ENCODE data around the gene COA1. TPM values are rescaled to one million over a fixed set of nuclear protein-coding genes. Genes with fewer than 3 reads are reported as not detected.
"Not testable (repeated sequence)": the region's sequence is repeated elsewhere in the genome, so short reads cannot be mapped to it uniquely, and the experiment has no call there.

Gene COA1
- total and polyA plus RNA-seq, 9 donors, result 33.2 to 67.7 (median 51.7) TPM

DNA sequence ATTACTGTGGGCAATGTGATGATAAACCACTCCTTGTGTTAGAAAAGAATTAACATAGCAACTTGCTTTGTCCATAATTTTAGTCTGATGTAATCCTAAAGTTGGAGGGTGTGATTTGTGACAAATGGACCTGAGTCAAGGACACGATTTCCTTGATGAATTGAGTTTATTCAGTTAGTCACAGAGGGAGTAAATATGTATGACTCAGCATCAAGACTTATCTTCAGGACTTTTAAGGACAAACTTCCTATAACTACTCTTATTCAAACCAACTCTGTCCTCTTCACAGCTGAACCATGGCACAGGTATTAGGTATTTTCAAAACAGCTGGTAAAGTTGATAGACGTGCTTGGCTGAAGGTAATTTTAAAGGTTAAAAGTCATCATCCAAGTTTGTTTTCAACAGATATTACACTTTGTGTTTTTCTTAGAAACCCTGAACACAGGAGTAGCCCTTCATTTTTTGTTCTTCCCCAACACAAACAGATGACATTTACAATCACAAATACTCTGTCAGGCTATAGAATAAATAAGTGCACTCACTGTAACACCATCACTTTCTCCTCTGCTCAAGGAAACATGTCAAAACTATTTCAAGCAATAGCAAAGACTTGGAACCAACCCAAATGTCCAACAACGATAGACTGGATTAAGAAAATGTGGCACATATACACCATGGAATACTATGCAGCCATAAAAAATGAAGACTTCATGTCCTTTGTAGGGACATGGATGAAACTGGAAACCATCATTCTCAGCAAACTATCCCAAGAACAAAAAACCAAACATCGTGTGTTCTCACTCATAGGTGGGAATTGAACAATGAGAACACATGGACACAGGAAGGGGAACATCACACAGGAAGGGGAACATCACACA, 54.5 kb downstream of the COA1 start:
- DNase-seq, result no peak
- WGBS, 3 donors, result 37 to 63% (median 40%) methylated on average over 4 of the region's 4 CpGs
- intact Hi-C loops (cut with DNase I), result no loop called here
- peaks cover 7% of the 10 kb centered on the region for H3K4me1 ChIP-seq (ENCODE audit: insufficient read depth)
- no peak overlapping the region for H3K4me3 ChIP-seq
- no peak overlapping the region for H3K27ac ChIP-seq
- no peaks in the 10 kb centered on the region for H3K36me3 ChIP-seq
- H3K9me3 ChIP-seq, result no peaks in the 10 kb centered on the region
- no peak for TF ChIP-seq EP300 (IDR thresholded peaks at IDR 0.05)
- no peak for TF ChIP-seq POLR2A (IDR thresholded peaks at IDR 0.05)
- TF ChIP-seq, protein P1, sequence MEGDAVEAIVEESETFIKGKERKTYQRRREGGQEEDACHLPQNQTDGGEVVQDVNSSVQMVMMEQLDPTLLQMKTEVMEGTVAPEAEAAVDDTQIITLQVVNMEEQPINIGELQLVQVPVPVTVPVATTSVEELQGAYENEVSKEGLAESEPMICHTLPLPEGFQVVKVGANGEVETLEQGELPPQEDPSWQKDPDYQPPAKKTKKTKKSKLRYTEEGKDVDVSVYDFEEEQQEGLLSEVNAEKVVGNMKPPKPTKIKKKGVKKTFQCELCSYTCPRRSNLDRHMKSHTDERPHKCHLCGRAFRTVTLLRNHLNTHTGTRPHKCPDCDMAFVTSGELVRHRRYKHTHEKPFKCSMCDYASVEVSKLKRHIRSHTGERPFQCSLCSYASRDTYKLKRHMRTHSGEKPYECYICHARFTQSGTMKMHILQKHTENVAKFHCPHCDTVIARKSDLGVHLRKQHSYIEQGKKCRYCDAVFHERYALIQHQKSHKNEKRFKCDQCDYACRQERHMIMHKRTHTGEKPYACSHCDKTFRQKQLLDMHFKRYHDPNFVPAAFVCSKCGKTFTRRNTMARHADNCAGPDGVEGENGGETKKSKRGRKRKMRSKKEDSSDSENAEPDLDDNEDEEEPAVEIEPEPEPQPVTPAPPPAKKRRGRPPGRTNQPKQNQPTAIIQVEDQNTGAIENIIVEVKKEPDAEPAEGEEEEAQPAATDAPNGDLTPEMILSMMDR (IDR thresholded peaks at IDR 0.05), result no peak
- H3K27me3 ChIP-seq, result no peaks in the 10 kb centered on the region

DNA sequence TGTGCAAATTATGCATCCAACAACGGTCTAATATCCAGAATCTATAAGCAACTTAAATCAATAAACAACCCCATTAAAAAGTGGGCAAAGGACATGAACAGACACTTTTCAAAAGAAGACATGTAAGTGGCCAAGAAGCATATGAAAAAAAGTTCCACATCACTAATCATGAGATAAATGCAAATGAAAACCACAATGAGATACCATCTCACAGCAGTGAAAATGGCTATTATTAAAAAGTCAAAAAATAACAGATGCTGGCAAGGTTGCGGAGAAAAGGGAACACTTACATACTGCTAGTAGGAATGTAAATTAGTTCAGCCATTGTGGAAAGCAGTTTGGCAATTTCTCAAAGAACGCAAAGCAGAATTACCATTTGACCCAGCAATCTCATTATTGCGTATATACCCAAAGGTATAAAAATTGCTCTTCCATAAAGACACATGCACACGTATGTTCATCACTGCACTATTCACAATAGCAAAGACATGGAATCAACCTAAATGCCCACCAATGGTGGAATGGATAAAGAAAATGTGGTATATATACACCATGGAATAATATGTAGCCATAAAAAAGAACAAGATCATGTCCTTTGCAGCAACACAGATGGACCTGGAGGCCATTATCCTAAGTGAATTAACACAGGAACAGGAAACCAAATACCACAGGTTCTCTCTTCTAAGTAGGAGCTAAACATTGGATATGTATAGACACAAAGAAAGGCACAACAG, 55.9 kb downstream of the COA1 start:
- 77 to 97% (median 87%) methylated on average over 5 of the region's 5 CpGs for WGBS, 3 donors
- H3K27me3 ChIP-seq; H3K4me1 ChIP-seq (ENCODE audit: insufficient read depth); H3K9me3 ChIP-seq; H3K4me3 ChIP-seq; intact Hi-C loops (cut with DNase I); DNase-seq; H3K27ac ChIP-seq; H3K36me3 ChIP-seq: not testable (repeated sequence)

DNA sequence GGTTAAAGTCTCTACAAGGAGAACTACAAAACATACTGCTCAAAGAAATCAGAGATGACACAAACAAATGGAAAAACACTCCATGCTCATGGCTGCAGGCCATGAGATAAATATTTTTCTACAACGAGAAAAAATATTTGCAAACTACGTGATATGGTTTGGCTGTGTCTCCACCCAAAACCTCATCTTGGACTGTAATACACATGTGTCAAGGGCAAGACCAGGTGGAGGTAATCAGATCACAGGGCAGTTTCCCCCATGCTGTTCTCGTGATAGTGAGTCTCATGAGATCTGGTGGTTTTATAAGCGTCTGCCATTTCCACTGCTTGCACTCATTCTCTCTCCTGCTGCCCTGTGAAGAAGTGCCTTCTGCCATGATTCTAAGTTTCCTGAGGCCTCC, 57.8 kb downstream of the COA1 start:
- Histone ChIP-seq H3K27me3 (no peaks in the 10 kb centered on the region), H3K27ac (no peak overlapping the region), H3K36me3 (no peaks in the 10 kb centered on the region), H3K4me3 (no peak overlapping the region), H3K9me3 (no peaks in the 10 kb centered on the region), H3K4me1 (ENCODE audit: insufficient read depth) (peaks cover 4% of the 10 kb centered on the region)
- intact Hi-C loops (cut with DNase I), result no loop called here
- TF ChIP-seq POLR2A (IDR thresholded peaks at IDR 0.05) (no peak), EP300 (IDR thresholded peaks at IDR 0.05) (no peak)
- TF ChIP-seq, protein P1 (IDR thresholded peaks at IDR 0.05), result no peak
- no peak for DNase-seq
- WGBS, 3 donors, result 47 to 51% (median 48%) methylated on average over 4 of the region's 4 CpGs

DNA sequence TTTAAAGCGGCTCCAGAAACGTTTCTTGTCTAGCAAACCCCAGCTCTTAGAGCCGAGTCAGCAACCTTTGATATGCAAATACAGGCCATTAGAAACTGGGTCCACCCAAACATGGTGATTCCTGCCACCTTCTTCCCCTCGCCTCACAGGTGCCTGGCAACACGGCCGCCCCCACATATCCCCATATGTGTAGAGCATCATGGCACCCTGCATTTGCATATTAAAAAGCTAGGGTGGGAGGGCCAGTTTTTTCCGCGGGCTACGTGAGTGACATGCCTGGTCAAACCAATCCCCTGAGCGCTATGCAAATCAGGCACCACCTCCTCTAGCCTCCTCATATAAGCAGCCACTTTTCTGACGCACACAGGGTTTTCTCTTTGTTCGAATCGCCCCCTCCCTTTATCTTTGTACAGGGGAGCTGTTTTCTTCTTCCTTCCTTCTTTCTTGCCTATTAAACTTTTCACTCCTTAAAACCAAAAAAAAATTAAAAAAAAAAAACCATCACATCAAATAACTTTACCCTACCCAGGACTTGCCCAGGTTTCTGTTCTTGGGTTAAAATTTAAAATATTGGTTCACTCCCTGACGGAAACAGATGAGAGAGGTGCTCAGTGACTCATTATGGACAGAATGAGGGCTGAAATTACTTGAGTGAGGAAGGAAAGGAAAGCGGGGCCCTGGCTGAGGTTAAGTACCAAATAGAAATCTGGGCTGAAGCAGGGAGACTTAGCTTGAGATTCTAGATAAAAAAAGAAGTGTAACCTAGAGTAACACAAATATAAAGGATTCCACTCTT, 59.8 kb downstream of the COA1 start:
- DNase-seq, result no peak
- Histone ChIP-seq H3K9me3 (no peaks in the 10 kb centered on the region), H3K4me3 (no peak overlapping the region), H3K27ac (no peak overlapping the region), H3K36me3 (no peaks in the 10 kb centered on the region), H3K27me3 (no peaks in the 10 kb centered on the region), H3K4me1 (ENCODE audit: insufficient read depth) (peaks cover 4% of the 10 kb centered on the region)
- TF ChIP-seq POLR2A (IDR thresholded peaks at IDR 0.05) (no peak), EP300 (IDR thresholded peaks at IDR 0.05) (no peak)
- TF ChIP-seq, protein P1 (IDR thresholded peaks at IDR 0.05), result no peak
- 84 to 89% (median 87%) methylated on average over 15 of the region's 15 CpGs for WGBS, 3 donors
- intact Hi-C loops (cut with DNase I), result no loop called here

All from ovary (tissue), 9 donors.